Measurements from ENCODE around the gene QPRT.
"Not testable (repeated sequence)": the region's sequence is repeated elsewhere in the genome, so short reads cannot be mapped to it uniquely, and the experiment has no call there.

QPRT gene

DNA sequence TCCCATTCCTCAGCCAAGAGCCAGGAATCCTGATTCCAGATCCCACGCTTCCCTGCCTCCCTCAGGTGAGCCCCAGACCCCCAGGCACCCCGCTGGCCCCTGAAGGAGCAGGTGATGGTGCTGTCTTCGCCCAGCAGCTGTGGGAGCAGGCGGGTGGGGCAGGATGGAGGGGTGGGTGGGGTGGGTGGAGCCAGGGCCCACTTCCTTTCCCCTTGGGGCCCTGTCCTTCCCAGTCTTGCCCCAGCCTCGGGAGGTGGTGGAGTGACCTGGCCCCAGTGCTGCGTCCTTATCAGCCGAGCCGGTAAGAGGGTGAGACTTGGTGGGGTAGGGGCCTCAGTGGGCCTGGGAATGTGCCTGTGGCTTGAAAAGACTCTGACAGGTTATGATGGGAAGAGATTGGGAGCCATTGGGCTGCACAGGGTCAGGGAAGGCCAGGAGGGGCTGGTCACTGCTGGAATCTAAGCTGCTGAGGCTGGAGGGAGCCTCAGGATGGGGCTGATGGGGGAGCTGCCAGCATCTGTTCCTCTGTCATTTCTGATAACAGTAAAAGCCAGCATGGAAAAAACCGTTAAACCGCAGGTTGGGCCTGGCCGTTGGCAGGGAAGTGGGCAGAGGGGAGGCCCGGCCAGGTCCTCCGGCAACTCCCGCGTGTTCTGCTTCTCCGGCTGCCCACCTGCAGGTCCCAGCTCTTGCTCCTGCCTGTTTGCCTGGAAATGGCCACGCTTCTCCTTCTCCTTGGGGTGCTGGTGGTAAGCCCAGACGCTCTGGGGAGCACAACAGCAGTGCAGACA is 15.8 kb upstream of the QPRT start, which contains the start of gene SPN:
SPN (plus strand) TSS at position 232 of the 791 bp plus-strand sequence; CDS start at position 714, 482 bp downstream.
- no peak for DNase-seq (ENCODE audit: low spot score)

DNA sequence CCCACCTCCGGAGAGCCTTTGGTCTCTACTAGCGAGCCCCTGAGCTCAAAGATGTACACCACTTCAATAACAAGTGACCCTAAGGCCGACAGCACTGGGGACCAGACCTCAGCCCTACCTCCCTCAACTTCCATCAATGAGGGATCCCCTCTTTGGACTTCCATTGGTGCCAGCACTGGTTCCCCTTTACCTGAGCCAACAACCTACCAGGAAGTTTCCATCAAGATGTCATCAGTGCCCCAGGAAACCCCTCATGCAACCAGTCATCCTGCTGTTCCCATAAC is 15.2 kb upstream of the QPRT start:
- DNase-seq (ENCODE audit: low spot score) = no peak

DNA sequence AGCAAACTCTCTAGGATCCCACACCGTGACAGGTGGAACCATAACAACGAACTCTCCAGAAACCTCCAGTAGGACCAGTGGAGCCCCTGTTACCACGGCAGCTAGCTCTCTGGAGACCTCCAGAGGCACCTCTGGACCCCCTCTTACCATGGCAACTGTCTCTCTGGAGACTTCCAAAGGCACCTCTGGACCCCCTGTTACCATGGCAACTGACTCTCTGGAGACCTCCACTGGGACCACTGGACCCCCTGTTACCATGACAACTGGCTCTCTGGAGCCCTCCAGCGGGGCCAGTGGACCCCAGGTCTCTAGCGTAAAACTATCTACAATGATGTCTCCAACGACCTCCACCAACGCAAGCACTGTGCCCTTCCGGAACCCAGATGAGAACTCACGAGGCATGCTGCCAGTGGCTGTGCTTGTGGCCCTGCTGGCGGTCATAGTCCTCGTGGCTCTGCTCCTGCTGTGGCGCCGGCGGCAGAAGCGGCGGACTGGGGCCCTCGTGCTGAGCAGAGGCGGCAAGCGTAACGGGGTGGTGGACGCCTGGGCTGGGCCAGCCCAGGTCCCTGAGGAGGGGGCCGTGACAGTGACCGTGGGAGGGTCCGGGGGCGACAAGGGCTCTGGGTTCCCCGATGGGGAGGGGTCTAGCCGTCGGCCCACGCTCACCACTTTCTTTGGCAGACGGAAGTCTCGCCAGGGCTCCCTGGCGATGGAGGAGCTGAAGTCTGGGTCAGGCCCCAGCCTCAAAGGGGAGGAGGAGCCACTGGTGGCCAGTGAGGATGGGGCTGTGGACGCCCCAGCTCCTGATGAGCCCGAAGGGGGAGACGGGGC is 14.7 kb upstream of the QPRT start:
- DNase-seq (ENCODE audit: low spot score) = no peak

DNA sequence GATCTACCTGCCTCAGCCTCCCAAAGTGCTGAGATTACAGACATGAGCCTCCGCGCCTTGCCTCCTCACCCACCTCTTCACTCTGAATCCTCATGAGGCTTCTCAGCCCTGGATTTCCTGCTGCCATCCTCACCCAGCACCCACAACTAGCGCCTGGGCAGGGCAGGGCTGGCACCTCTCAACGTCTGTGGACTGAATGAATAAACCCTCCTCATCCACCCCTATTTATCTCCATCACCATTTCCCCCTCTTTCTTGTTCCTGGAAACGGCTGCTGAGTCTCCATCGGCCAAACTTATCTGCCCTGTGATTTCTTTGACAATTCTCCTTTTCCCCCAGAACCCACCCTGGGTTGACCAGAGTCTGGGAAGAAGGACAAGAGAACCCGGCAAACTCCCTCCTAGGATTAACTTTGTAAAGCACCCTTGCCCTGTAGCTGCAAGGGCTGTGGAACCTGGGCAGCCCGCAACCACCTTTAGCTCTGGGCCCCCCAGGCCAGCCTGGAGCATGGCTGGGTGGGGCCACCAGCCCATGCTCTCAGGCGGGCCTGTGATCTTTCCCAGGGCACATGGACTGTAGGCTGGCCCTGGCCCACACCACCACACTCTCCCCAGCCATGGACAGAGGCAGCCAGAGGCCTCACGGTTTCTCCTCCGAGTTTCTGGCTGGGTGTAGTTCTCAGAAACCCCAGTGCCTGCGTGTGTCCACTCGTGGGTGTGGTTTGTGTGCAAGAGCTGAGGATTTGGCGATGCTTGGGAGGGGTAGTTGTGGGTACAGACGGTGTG is 13.5 kb upstream of the QPRT start:
- no peak for DNase-seq (ENCODE audit: low spot score)

DNA sequence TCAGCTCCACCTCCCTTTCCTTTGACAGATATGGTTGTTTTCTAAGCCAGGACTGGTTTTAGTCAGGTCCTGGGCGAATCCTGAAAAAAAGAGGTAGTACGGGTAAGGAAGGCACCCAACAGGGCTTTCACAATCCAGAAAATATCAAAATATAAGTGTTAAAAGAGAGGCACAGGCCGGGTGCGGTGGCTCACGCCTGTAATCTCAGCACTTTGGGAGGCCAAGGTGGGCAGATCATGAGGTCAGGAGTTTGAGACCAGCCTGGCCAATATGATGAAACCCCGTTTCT is 11.7 kb upstream of the QPRT start:
- DNase-seq (ENCODE audit: low spot score) = not testable (repeated sequence)

DNA sequence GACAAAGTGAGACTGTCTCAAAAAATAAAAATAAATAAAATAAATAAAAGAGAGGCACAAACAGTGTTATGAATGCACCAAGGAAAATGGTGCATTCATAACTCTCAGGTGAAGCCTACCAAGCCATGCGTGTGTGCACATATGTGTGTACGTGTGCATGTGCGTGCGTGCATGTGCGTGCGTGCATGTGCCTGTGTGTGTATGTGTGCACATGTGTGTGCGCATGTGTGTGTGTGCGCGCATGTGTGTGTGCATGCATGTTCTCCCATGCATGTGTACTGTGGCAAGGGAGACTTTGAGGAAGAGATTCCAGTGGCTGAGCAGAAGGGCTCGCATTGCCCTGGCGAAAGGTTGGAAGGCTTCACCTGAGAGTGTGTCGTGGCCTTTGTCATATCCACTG is 11.2 kb upstream of the QPRT start:
- no peak for DNase-seq (ENCODE audit: low spot score)

DNA sequence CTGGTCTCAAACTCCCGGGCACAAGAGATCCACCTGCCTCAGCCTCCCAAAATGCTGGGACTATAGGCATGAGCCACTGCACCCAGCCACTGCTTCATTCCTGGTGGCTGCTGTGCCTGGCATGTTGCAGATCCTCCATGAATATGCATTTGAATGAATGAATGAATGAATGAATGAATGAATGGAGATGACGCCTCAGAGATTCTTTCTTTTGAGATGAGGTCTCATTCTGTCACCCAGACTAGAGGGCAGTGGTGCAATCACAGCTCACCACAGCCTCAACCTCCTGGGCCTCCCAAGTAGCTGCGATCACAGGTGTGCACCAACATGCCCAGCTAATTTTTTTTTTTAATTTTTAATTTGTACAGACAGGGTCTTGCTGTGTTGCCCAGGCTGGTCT is 10.7 kb upstream of the QPRT start:
- DNase-seq (ENCODE audit: low spot score) = no peak

DNA sequence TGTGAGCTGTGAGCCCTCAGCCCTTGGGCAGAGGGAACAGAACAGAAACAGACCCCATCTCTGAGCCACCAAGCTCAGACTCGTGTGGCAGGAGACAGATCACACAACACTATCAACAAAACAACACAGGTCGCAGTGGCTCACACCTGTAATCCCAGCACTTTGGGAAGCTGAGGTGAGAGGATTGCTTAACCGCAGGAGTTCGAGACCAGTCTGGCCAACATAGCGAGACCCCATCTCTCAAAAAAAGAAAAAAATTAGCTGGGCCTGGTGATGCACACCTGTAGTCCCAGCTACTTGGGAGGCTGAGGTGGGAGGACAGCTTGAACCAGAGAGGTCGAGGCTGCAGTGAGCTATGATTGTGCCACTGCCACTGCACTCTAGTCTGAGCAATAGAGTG is 5.5 kb upstream of the QPRT start:
- DNase-seq (ENCODE audit: low spot score) = no peak

DNA sequence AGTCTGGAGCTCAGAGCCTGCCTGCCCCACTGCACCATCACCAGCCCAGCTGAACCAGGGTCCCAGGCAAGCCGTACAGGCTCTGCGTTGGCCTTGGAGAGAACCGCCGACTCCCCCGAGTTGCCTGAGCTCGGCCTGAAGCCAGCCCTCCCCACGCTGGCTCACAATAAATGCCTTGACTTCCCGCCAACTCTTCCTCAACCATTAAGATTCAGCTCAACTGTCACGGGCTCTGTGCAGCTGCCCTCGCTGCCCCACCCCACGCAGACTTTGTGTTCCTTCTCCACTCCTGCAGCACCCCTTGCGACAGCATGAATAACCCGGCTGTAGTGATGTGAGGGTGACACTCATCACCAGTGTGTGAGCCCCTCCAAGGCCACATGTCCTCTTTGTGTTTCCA is 4.8 kb upstream of the QPRT start:
- DNase-seq (ENCODE audit: low spot score) = peak; percentile 48

DNA sequence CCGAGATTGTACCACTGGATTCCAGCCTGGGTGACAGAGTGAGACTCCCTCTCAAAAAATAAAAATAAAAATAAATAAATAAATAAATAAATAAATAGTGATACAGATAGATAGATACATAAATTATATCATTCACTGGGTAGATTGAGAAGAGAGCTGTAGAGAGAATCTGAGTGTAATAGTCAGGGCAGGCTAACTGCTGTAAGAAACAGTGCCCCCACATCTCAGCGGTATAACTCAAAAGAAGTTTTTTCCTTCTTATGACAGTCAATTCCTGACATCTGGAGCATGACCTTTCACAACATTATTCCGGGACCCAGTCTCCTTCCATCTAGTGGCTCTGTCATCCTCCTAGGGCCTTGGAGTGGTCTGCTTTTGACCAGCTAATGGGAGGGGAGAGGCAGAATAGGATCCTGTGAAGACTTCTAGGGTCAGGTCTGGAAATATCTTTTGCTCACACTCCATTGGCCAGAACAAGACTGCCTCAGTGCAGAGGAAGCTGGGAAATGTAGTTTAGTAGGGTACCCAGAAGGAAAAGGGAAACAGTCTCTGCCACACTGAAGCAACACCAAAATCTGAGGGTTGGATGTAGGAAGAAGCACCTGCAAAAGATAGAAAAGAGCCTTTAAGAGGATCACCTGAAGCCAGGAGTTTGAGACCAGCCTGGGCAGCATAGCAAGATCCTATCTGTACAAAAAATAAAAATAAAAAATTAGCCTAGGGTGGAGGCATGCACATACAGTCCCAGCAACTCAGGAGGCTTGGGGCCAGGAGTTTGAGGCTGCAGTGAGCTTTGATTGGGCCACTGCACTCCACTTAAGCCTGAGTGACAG is 3.0 kb upstream of the QPRT start:
- no peak for DNase-seq (ENCODE audit: low spot score)

DNA sequence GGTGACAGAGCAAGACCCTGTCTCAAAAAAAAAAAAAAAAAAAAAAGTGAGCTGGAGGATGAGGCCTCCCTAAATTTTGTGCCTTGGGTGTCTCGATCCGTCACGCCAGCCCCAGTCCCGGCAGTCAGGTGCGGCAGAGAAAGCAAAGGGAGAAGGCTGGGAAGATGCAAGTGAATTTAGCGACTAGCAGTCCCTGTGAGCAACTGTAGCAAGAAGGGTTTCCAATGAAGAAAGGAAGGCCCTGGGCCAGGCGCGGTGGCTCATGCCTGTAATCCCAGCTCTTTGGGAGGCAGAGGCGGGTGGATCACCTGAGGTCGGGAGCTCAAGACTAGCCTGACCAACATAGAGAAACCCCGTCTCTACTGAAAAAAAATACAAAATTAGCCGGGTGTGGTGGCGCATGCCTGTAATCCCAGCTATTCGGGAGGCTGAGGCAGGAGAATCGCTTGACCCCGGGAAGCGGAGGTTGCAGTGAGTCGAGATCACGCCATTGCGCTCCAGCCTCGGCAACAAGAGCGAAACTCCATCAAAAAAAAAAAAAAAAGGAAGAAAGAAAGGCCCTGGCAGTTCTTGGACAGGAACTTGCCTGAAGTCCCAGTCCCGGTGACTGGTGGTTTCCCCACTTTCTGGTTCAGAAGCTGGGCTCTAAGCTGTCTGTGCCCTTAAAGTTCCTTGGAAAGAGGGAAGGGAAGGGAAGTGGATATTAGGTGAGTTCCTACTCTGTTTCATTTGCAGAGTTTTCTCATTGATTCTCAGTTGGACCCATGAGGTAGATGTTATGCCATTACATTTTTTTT is 1.8 kb upstream of the QPRT start:
- no peak for DNase-seq (ENCODE audit: low spot score)

DNA sequence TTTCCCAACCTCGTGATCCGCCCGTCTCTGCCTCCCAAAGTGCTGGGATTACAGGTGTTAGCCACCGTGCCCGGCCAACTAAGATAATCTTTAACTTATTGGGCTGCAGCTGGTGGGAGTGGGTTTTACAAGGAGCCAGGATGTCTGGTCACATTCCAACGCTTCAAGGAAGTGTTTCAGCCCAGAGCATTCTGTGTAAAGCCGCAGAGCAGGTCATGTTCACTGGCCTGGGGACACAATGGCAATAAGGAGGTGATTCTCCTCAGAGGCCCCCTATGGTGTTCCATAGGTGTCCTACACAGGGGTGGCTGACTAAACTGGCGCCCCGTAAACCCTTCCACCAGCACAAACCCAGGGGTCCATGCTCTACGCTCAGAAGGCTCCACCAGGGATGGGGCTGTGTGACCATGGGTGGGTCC is 1.2 kb downstream of the QPRT start:
- no peak for DNase-seq (ENCODE audit: low spot score)

DNA sequence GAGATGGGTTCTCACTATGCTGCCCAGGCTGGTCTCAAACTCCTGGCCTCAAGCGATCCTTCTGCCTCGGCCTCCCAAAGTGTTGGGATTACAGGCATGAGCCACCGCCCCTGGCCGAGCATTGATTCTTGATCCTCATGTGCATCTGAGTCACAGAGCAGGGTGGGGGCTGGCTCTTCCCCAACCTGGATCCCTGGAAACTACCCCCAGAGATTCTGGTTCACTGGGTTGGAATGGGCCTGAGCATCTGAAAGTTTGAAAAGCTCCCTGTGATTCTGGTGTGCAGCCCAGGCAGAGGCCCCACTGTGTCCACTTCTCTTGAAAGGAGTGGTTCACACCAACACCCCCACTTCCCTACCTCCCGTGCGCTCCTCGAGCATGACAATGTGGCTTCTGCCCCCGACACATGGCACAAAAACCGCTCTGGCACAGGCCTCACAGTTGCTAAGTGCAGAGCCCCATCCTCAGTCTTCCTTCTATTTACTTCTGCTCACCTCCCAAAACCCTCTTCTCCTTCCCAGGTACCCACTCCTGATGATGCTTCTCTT is 4.6 kb downstream of the QPRT start:
- DNase-seq (ENCODE audit: low spot score) = no peak

DNA sequence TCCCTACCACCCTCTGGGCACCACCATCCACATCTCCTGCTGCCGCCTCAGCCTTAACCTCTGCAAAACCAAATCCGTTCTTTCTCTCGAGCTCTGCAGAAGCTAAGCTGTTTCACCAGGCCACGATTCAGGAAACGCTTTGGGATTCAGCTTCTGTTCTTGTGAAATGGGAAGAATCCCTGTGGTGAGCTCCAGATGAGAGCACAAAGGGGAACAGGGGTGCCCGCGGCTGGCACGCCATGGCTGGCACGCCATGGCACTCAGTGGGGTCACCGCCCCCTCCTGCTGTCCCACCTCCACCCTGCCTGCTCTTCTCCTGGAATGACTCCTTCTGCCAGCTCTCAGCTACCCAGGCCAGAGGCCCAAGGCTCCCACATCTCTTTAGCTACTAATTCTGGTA is 5.7 kb downstream of the QPRT start:
- DNase-seq (ENCODE audit: low spot score) = no peak

DNA sequence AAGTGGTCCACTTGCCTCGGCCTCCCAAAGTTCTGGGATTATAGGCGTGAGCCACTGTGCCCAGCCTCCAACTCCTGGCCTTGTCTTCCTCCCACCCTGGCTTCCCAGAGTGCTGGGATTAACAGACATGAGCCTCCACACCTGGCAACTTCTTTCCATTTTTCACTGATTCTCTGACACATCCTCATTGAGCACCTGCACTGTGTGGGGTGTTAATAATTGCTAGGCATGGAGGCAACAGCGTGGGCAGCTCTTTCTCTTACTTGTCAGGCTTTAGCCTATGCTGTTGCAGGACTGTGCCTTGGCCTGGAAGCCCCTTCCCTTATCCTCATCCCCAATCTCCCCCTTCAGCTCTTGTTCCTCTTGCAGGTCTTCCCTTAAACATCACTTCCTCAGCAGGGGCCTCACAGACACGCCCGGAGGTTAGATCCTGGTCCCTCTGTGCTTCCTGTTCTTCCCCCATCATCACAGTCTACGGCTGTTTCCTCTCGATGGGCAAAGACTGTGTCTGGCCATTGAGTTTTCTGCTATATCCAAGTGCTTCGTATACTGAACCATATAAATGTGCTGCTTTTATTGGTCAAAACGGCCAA is 7.9 kb downstream of the QPRT start:
- DNase-seq (ENCODE audit: low spot score) = no peak

DNA sequence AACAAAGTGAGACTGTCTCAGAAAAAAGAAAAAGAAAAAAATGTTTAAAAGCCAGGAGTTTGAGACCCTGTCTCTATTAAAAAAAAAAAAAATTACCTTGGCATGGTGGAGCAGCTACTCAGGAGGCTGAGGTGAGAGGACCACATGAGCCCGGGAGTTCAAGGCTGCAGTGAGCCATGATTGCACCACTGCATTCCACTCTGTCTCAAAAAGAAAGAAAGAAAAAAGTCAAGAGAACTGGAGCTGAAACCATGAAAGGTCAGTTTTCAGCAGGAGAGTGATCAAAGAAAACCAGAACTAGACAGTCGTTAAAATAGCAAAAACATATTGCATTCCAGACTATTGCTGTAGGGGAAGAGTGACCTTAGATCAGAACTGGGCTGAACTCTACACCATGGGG is 8.8 kb downstream of the QPRT start:
- DNase-seq (ENCODE audit: low spot score) = no peak

DNA sequence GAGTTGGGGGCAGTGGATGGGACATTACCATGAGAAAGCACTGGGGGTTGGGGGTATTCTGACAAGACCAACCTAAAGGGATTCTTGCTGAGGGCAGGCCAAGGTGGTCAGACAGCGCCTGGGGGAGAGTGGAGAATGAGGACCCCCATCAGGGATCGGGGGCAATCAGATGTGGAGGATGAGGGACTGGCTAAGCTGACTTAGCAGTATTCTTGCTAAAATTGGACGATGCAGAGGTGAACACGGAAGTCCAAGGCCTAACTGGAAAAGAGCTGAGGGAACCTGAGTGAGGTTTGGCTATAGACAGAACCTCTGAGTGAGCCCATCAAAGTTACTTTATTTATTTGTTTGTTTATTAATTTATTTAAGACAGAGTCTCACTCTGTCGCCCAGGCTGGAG is 9.2 kb downstream of the QPRT start:
- no peak for DNase-seq (ENCODE audit: low spot score)

DNA sequence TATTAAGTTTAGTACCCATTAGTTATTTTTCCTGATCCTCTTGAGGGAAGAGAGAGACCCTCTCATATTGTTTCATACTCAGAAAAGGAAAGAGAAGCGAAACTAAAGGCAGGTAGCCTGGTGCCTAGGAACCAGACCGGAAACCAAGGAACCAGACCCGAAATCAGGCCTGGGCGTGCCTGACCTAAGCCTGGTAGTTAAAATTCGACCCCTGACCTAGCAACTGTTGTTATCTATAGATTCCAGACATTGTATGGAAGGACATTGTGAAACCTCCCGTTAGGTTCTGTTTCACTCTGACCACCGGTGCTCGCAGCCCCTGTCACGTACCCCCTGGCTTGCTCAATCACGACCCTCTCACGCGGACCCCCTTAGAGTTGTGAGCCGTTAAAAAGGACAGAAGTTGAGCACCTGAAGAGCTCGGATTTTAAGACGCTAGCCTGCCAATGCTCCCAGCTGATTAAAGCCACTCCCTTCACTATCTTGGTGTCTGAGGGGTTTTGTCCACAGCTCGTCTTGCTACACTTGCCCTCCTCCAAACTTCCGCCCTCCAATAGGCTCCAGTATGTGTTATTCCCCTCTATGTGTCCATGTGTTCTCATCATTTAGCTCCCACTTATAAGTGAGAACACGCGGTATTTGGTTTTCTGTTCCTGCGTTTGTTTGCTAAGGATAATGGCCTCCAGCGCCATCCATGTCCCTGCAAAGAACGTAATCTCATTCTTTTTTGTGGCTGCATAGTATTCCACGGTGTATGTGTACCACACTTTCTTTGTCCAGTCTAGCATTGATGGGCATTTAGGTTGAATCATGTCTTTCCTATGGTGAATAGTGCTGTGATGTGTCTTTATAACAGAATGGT is 10.7 kb downstream of the QPRT start:
- DNase-seq (ENCODE audit: low spot score) = not testable (repeated sequence)

DNA sequence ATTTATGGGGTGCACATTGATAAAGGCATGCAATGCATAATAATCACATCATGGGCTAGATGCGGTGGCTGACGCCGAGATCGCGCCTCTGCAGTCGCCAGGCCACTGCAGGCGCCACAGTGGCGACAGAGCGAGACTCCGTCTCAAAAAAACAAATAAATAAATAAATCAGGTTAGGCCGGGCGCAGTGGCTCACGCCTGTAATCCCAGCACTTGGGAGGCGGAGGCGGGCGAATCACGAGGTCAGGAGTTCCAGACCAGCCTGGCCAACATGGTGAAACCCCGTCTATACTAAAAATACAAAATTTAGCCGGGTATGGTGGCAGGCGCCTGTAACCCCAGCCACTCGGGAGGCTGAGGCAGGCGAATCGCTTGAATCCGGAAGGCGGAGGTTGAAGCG is 13.6 kb downstream of the QPRT start:
- not testable (repeated sequence) for DNase-seq (ENCODE audit: low spot score)
